GM21515 (cell line): ENCODE results near the gene ELFN1.

Experiments
- ATAC-seq: cut with Tn5 transposase; IDR thresholded peaks from one replicate; pipeline ENCODE4 v1.9.1; 2021; ENCODE audit not compliant: unreplicated experiment

ELFN1 gene

DNA sequence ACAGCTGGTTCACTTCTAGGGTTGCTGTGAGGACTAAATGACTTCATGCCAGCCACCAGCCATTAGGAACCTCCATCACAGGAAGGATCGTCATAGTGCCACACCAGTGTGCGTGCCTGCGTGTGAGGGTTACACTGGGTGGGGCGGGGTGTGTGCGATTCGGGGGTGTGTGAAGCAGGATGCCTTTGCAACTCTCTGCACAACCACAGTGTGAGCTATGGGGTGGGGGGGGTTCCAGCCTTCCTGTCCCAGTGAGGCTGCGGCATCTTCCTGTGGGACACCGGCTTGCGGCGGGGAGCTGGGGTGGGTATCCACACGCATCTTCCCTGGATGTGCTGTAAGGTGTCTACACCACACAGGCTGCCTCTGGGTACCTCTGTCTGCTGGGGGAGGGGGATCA is 6.9 kb upstream of the ELFN1 start:
- no peak for ATAC-seq

GRCh38 chr7:1663857-1664651 is 6.0 kb upstream of the ELFN1 start:
- ATAC-seq, result no peak

DNA sequence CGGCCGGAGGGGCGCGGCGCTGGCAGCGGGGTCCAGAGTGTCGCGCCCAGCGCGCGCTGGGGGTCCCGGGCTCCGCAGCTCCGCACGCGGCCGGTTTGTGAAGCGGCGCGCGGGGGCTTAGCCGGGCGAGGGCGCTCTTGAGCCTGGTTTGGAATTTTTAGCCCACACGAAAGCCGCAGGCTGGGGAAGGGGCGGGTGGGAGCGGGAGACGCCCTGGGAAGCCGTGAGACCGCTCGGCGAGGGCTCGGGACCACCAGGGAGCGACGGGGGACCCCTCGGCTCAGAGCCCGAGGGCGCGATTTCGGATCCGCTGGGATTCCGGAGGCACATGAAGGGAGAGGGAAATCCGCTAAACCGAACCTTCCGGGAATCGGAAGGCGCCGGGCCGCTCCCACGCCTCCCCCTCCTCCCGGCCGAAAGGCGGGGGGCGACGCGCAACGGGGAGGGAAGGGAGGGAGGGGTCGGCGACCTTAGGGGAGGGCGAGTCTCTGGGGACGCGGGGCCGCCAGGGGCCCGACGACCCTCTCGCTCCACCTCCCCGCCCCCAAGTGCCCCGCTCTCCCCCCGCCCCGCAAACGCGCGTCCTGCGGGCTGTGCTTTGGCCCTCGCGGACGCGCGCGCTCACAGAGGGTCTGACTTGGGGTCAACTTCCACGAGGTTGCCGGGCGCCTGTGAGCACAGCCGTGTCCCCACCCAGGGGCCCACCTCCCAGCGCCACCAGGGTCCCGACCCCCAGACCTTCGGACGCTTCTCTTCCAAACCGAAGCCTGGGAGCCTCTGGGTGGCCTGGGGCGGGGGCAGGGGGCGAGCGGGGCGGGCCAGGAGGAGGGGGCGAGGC is 5.1 kb upstream of the ELFN1 start:
- no peak for ATAC-seq

DNA sequence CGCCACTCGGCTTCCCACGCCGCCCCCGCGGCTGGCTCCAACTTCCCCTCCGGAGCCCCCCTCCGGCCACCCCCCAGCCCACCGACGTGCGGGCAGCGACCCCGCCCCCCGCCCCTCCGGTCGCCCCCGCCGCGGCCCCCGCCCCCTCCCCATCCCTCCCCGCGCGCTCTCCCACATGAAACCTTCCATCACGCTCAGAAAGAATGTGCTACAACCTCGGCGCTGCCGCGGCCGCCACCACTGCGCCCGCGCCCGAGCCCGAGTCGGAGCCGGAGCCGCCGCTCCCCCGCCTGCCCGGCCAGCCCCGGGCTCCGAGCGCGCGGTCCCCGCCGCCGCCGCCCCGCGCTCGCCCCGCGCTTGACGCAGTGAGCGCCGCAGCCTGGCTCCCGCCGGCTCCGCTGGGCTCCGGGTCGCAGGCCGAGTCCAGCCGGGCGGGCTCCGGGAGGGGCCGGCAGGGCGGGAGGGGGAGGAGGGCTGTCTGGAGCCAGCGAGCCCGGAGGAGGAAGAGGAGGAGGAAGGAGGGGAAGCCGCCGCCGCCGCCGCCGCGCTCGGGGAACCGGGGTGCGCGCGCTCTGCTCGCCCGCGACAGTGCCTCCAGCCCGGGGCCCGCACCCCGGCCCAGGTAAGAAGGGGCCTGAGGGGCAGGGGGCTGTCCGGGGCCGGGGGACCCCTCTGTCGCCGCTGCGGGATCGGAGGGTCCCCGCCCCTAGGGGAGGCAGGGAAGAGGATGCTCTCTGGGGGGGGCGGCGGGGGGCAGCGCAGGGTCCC is 4.3 kb upstream of the ELFN1 start:
- ATAC-seq, result no peak

GRCh38 chr7:1666317-1666822 is 3.7 kb upstream of the ELFN1 start:
- no peak for ATAC-seq

GRCh38 chr7:1666823-1667565 is 3.1 kb upstream of the ELFN1 start:
- no peak for ATAC-seq

DNA sequence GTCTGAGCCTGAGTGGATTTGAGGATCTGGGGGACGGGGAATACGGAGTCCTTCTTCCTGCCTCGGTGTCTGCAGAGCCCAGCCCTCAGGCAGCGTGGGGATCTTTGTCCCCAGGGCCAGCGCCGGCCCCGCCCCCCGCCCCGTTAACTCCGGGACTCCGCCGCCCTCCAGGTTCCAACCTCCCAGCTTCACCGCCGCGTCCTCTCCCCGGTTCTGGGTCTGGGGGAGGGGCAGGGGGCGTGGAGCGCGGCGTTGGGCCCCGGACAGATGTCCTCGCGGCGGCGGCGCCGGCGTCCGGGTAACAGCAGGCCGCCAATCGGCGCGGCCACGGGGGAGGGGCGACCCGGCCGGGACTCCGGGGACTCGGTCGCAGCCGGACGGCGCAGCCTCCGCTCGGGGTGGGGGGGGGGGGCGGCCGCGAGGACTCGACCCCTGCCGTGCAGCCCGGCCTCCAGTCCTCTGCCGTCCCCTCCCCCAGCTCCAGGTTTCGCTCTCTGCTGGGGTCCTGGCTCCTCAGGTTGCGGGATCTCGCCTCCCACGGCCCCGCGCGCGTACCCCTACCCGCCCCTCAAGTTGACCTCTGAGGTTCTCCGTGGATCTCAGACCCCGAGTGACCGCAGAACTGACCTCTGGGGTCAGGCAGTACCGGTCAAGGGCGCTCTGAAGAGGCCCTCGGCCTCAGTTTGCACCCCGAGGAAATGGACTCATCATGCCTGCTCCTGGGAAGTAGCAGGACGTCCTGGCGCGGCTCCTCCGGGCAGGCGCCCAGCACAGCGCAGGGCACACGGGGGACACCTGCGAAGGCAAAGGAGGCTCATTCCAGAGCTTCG is 2.3 kb upstream of the ELFN1 start:
- no peak for ATAC-seq

GRCh38 chr7:1668396-1669063 is 1.5 kb upstream of the ELFN1 start:
- no peak for ATAC-seq

DNA sequence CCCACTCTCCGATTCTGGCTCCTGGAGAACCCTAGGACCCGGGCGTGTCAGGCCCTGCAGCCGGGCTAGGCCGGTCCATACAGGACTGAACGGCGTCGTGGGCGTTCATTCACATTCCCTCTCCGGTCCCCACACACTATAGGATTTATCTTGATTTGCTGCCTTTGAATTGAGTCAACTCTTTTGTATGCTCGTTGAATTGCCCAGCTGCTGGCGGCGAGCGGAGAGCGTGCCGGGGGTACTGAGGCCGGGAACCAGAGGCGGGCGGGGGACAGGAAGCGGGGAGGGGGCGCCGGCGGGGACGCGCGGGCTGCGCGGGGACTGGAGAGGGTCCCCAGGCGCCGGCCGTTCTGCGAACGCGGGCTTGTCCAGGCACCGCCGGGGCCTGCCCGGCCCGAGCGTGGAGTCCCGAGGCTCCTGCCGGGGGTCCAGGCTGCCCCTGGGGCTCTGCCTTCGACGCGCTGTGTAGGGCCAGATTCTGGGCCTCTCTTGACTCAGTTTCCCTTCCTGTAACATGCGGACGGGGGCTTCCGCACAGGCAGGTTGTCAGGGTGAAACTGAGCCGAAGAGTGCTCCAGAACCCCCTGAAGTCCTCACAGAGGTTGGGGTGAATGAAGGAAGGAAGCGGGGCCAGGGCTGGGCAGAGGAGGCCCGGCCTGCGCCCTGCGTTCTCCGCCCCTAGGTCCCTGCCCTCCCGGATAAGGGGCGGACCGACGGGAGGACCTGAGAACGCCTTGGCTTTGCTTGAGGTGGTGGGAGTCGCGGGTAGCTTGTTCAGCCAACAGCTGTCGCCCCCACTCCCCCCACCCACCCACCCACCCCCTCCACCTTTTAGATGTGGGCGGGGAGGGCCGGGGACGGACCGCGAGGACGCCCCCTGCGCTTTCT is 769 bp upstream of the ELFN1 start:
- no peak for ATAC-seq

DNA sequence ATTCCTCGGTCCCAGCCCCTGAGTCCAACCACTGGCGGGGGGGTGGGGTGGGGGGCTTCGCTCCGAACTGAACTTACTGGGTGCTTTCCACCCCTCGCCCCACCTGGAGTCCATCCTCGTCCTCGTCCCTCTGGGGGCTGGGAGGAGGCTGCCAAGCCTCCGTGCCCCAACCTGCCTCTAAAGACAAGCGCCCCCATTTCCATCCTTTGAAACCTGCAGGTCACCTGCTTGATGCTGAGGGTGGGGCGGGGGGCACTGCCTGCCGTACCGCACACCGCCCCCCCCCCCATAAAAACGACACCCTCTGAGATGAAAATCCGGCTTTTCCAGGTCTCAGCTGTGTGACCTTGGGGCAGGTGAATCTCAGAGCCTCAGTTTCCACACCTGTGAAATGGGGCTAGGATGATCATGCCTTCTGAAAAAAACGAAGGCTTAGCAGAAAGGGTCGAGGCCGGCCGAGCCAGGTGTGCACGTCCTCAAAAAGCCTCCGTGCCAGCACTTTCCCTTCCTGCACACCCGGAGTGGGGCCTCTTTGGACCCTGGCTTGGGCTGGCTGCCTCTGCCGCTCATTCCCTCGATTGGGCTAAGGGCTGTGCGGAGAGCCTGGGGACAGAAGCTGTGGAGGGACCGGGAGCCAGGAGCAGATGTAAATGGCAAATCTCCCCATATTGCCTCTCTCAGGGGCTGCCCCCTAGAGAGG is 967 bp downstream of the ELFN1 start:
- ATAC-seq, result no peak

- no peak for ATAC-seq
Observed at GRCh38 chr7:1671594-1672451, 1.7 kb downstream of the ELFN1 start.

DNA sequence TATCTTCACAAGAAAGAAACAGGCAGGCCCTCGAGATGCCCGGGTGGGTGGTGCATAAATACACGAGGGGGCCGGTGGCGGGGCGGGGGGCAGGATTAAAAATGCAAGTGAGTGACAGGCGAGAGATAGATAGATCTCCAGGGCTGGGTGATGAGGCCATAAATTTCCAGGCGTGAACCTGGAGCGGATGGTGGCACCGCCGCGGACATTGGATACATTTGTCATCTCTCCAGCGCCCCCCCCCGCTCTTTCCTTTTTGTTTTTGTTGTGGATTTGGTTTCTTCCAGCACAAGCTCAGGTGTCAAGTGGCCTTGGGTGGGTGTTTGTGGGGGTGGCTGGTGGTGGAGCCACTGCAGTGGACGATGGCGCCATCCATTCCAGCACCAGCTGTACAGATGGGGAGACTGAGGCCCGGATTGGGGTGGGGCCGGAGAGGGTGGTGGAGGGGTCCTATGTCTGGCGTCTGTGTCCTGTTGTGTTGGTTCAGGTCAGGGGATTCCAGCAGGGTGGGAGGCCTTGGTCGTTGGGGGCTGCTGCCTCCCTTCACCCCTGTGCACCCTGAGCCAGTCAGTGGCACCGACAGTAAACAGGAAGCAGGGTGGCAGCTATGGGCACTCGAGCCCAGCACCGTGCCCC is 2.9 kb downstream of the ELFN1 start:
- ATAC-seq, result no peak

DNA sequence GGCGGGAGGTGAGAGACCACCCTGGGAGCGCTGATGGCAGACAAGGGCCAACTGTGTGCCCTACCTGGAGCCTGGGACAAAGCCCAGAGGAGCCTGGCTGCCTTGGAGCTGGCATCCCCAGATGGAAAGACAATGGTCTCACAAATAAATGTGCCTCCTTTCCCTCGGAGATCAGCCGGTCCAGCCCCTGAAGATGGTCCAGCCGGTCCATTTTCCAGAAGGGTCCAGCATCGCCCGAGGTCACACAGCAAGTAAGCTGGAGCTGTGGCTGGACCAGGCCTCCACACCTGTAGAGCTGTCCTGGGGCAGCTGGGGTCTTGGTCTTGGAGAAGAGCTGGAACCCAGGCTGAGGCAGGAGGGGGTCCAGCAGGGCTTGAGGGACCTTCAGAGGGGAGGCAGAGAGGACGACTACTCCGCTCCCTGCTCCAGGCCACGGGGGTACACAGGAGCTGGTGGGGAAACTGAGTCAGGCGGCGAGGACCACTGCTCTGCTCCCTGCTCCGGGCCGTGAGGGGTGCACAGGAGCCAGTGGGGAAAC is 3.6 kb downstream of the ELFN1 start:
- no peak for ATAC-seq

DNA sequence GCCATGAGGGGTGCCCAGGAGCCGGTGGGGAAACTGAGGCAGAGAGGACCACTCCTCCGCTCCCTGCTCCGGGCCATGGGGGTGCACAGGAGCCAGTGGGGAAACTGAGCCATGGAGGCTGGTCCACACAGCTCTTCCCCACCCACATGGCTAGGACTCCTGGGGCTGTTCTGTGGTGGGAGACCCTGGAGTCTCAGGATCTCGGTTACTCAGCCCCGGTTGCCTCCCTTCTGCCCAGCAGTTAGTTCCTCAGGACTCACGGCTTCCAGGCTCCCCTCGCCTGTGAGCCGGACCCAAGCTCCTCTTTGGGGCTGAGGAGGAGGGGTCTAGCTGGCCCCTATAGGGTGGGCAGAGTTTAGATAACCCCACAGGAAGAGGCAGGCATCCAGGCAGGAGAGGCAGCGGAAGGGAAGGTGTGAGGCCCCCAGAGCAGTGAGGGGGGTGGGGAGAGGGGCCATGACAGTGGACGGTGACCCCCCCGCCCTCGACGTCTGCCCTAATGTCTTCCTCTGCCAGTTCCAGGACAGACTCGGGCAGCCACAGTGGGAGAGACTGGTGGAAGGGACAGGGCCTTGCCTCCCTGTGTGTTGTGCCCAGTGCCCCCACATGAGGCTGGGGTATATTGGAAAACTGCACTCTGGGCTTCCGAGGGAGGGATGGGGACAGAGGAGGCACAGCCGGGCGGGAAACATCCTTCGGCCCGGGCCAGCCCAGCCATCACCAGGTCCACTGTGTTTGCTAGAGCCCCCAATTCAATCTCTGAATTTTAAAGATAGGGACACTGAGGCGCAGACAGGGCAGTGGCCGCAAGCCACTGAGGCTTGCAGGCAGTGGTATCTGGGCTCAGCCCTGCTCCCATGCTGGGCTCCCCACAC is 4.3 kb downstream of the ELFN1 start:
- no peak for ATAC-seq
